Suprapubic skin (tissue), 4 donors: ENCODE results near the gene NTNG2.

Source experiments
- EP300 ChIP-seq: sonication (generic); formaldehyde crosslinking; IDR thresholded peaks from one replicate; pipeline ENCODE4 v1.6.1; 2017; ENCODE audit warnings: antibody characterized with exemption
- POLR2A ChIP-seq, 2 donors: fragments of 450-650 bp; IDR thresholded peaks; one replicate each; pipeline ENCODE4 v1.6.1; 2017; ENCODE audit warnings: antibody characterized with exemption in 2 of 2, mild to moderate bottlenecking in 2 of 2, moderate library complexity in 2 of 2
- POLR2AphosphoS5 ChIP-seq, 3 donors: sonication (generic); formaldehyde crosslinking; IDR thresholded peaks; one replicate each; pipeline ENCODE4 v1.6.1; 2017; ENCODE audit warnings: antibody characterized with exemption in 3 of 3
- TF ChIP-seq, protein P1 (sequence below), 2 donors: fragments of 200-600 bp in 1 of 2; fragments of 450-650 bp in 1 of 2; sonication (generic) in 1 of 2; IDR thresholded peaks; one replicate each; pipeline ENCODE4 v1.5.1; 2016 to 2019; ENCODE audit warnings: antibody characterized with exemption in 2 of 2, mild to moderate bottlenecking in 1 of 2, moderate library complexity in 1 of 2

DNA sequence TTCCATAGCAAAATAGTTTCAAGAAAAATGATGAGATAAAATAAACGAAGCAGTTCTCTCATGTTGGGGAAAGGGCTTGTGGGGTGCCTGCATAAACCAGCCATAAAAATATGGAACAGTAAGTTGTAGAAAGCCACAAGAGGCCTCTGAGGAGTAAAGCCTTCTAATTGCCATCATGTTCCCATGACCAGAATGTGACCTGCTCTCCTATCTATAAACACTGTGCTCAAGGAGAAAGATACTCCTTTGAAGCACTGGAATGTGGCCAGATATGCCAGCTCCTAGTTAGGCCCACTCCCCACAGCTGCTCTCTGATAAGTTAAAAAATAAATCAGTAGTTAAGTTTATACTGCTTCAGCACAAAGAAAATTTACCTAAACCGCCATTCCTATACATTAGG, 127.1 kb downstream of the NTNG2 start:
- no peak for TF ChIP-seq POLR2A (IDR thresholded peaks at IDR 0.05)
- TF ChIP-seq, protein P1, sequence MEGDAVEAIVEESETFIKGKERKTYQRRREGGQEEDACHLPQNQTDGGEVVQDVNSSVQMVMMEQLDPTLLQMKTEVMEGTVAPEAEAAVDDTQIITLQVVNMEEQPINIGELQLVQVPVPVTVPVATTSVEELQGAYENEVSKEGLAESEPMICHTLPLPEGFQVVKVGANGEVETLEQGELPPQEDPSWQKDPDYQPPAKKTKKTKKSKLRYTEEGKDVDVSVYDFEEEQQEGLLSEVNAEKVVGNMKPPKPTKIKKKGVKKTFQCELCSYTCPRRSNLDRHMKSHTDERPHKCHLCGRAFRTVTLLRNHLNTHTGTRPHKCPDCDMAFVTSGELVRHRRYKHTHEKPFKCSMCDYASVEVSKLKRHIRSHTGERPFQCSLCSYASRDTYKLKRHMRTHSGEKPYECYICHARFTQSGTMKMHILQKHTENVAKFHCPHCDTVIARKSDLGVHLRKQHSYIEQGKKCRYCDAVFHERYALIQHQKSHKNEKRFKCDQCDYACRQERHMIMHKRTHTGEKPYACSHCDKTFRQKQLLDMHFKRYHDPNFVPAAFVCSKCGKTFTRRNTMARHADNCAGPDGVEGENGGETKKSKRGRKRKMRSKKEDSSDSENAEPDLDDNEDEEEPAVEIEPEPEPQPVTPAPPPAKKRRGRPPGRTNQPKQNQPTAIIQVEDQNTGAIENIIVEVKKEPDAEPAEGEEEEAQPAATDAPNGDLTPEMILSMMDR (IDR thresholded peaks at IDR 0.05), result no peak
- no peak for TF ChIP-seq POLR2AphosphoS5 (IDR thresholded peaks at IDR 0.05)
- no peak for TF ChIP-seq EP300
